ENCODE results near the gene HCK. TPM values are rescaled to one million over a fixed set of nuclear protein-coding genes. Genes with fewer than 3 reads are reported as not detected.

Gene HCK
- polyA plus RNA-seq, 4 donors: 10.1 to 34.0 (median 11.0) TPM

GRCh38 chr20:32110173-32110704 lies 58.2 kb downstream of the HCK start:
- H3K36me3 ChIP-seq (ENCODE audit: control insufficient read depth in 3 of 3, insufficient read depth in 2 of 3, low read depth in 1 of 3, low read length in 3 of 3): peaks cover 0 to 18% (median 0%) of the 10 kb centered on the region in 3 donors
- DNase-seq: no peak
- H3K9me3 ChIP-seq (ENCODE audit: control insufficient read depth in 2 of 2, insufficient read depth in 1 of 2, low read depth in 1 of 2, low read length in 1 of 2): no peaks in the 10 kb centered on the region
- no peak for FAIRE-seq
- peak overlapping the region; percentile 95 to 98 (median 97) for H3K27ac ChIP-seq (ENCODE audit: low read depth in 1 of 3, low read length in 2 of 3)
- no peaks in the 10 kb centered on the region for H3K27me3 ChIP-seq (ENCODE audit: control insufficient read depth in 3 of 3, insufficient read depth in 3 of 3, low read length in 3 of 3)
- peak overlapping the region; percentile 81 to 98 (median 91) for H3K4me3 ChIP-seq (ENCODE audit: low read depth in 1 of 3, low read length in 3 of 3)
- H3K4me1 ChIP-seq (ENCODE audit: control insufficient read depth in 3 of 3, insufficient read depth in 2 of 3, low read depth in 1 of 3, low read length in 2 of 3): peaks cover 5 to 23% (median 11%) of the 10 kb centered on the region in 3 donors
- 0 to 4% (median 2%) methylated on average over 8 of the region's 8 CpGs for WGBS, 3 donors

GRCh38 chr20:32110727-32111126 lies 58.7 kb downstream of the HCK start:
- 59 to 83% (median 68%) methylated on average over 3 of the region's 3 CpGs for WGBS, 3 donors

GRCh38 chr20:32111156-32111686 lies 59.2 kb downstream of the HCK start:
- peak overlapping the region in 2 of 3 donors; percentile 73 to 97 for H3K27ac ChIP-seq (ENCODE audit: low read depth in 1 of 3, low read length in 2 of 3)

More at GRCh38 chr20:32110727-32111126, 58.7 kb downstream of the HCK start:
- Histone ChIP-seq H3K27ac (ENCODE audit: low read depth in 1 of 3, low read length in 2 of 3) (peak overlapping the region in 2 of 3 donors; percentile 5 to 97), H3K4me1 (ENCODE audit: control insufficient read depth in 3 of 3, insufficient read depth in 2 of 3, low read depth in 1 of 3, low read length in 2 of 3) (peaks cover 5 to 23% (median 11%) of the 10 kb centered on the region in 3 donors), H3K9me3 (ENCODE audit: control insufficient read depth in 2 of 2, insufficient read depth in 1 of 2, low read depth in 1 of 2, low read length in 1 of 2) (no peaks in the 10 kb centered on the region), H3K36me3 (ENCODE audit: control insufficient read depth in 3 of 3, insufficient read depth in 2 of 3, low read depth in 1 of 3, low read length in 3 of 3) (peaks cover 0 to 20% (median 0%) of the 10 kb centered on the region in 3 donors), H3K27me3 (ENCODE audit: control insufficient read depth in 3 of 3, insufficient read depth in 3 of 3, low read length in 3 of 3) (no peaks in the 10 kb centered on the region), H3K4me3 (ENCODE audit: low read depth in 1 of 3, low read length in 3 of 3) (peak overlapping the region in 2 of 3 donors; percentile 91 to 98)
- DNase-seq (no peak), FAIRE-seq (no peak)

GRCh38 chr20:32111753-32112152 lies 59.7 kb downstream of the HCK start:
- peak overlapping the region in 2 of 3 donors; percentile 73 to 97 for H3K27ac ChIP-seq (ENCODE audit: low read depth in 1 of 3, low read length in 2 of 3)

More at GRCh38 chr20:32111156-32111686, 59.2 kb downstream of the HCK start:
- Histone ChIP-seq H3K4me1 (ENCODE audit: control insufficient read depth in 3 of 3, insufficient read depth in 2 of 3, low read depth in 1 of 3, low read length in 2 of 3) (peaks cover 5 to 23% (median 12%) of the 10 kb centered on the region in 3 donors), H3K4me3 (ENCODE audit: low read depth in 1 of 3, low read length in 3 of 3) (peak overlapping the region in 1 of 3 donors; percentile 98), H3K9me3 (ENCODE audit: control insufficient read depth in 2 of 2, insufficient read depth in 1 of 2, low read depth in 1 of 2, low read length in 1 of 2) (no peaks in the 10 kb centered on the region), H3K27me3 (ENCODE audit: control insufficient read depth in 3 of 3, insufficient read depth in 3 of 3, low read length in 3 of 3) (no peaks in the 10 kb centered on the region), H3K36me3 (ENCODE audit: control insufficient read depth in 3 of 3, insufficient read depth in 2 of 3, low read depth in 1 of 3, low read length in 3 of 3) (peaks cover 0 to 22% (median 0%) of the 10 kb centered on the region in 3 donors)
- DNase-seq (peak; percentile 28 to 32), FAIRE-seq (no peak)
- 35 to 57% (median 48%) methylated on average over 3 of the region's 3 CpGs for WGBS, 3 donors

GRCh38 chr20:32112841-32113240 lies 60.8 kb downstream of the HCK start:
- Histone ChIP-seq H3K36me3 (ENCODE audit: control insufficient read depth in 3 of 3, insufficient read depth in 2 of 3, low read depth in 1 of 3, low read length in 3 of 3) (peaks cover 0 to 22% (median 0%) of the 10 kb centered on the region in 3 donors), H3K27me3 (ENCODE audit: control insufficient read depth in 3 of 3, insufficient read depth in 3 of 3, low read length in 3 of 3) (no peaks in the 10 kb centered on the region), H3K4me3 (ENCODE audit: low read depth in 1 of 3, low read length in 3 of 3) (no peak overlapping the region), H3K4me1 (ENCODE audit: control insufficient read depth in 3 of 3, insufficient read depth in 2 of 3, low read depth in 1 of 3, low read length in 2 of 3) (peaks cover 5 to 23% (median 21%) of the 10 kb centered on the region in 3 donors), H3K27ac (ENCODE audit: low read depth in 1 of 3, low read length in 2 of 3) (peak overlapping the region; percentile 15 to 97 (median 76)), H3K9me3 (ENCODE audit: control insufficient read depth in 2 of 2, insufficient read depth in 1 of 2, low read depth in 1 of 2, low read length in 1 of 2) (no peaks in the 10 kb centered on the region)
- DNase-seq (peak; percentile 90 to 94), FAIRE-seq (no peak)
- 23 to 57% (median 38%) methylated on average over 5 of the region's 5 CpGs for WGBS, 3 donors

More at GRCh38 chr20:32111753-32112152, 59.7 kb downstream of the HCK start:
- Histone ChIP-seq H3K4me1 (ENCODE audit: control insufficient read depth in 3 of 3, insufficient read depth in 2 of 3, low read depth in 1 of 3, low read length in 2 of 3) (peaks cover 5 to 23% (median 16%) of the 10 kb centered on the region in 3 donors), H3K4me3 (ENCODE audit: low read depth in 1 of 3, low read length in 3 of 3) (no peak overlapping the region), H3K9me3 (ENCODE audit: control insufficient read depth in 2 of 2, insufficient read depth in 1 of 2, low read depth in 1 of 2, low read length in 1 of 2) (no peaks in the 10 kb centered on the region), H3K27me3 (ENCODE audit: control insufficient read depth in 3 of 3, insufficient read depth in 3 of 3, low read length in 3 of 3) (no peaks in the 10 kb centered on the region), H3K36me3 (ENCODE audit: control insufficient read depth in 3 of 3, insufficient read depth in 2 of 3, low read depth in 1 of 3, low read length in 3 of 3) (peaks cover 0 to 22% (median 0%) of the 10 kb centered on the region in 3 donors)
- 88 to 94% (median 89%) methylated on average over 3 of the region's 3 CpGs for WGBS, 3 donors
- DNase-seq (peak; percentile 17 to 50), FAIRE-seq (no peak)

GRCh38 chr20:32113591-32114260 lies 61.7 kb downstream of the HCK start:
- WGBS, 3 donors: 90 to 93% (median 93%) methylated on average over 2 of the region's 2 CpGs
- H3K4me3 ChIP-seq (ENCODE audit: low read depth in 1 of 3, low read length in 3 of 3): no peak overlapping the region
- FAIRE-seq (no peak), DNase-seq (no peak)
- no peaks in the 10 kb centered on the region for H3K27me3 ChIP-seq (ENCODE audit: control insufficient read depth in 3 of 3, insufficient read depth in 3 of 3, low read length in 3 of 3)
- peaks cover 0 to 25% (median 0%) of the 10 kb centered on the region in 3 donors for H3K36me3 ChIP-seq (ENCODE audit: control insufficient read depth in 3 of 3, insufficient read depth in 2 of 3, low read depth in 1 of 3, low read length in 3 of 3)
- H3K4me1 ChIP-seq (ENCODE audit: control insufficient read depth in 3 of 3, insufficient read depth in 2 of 3, low read depth in 1 of 3, low read length in 2 of 3): peaks cover 5 to 23% (median 21%) of the 10 kb centered on the region in 3 donors
- no peaks in the 10 kb centered on the region for H3K9me3 ChIP-seq (ENCODE audit: control insufficient read depth in 2 of 2, insufficient read depth in 1 of 2, low read depth in 1 of 2, low read length in 1 of 2)
- H3K27ac ChIP-seq (ENCODE audit: low read depth in 1 of 3, low read length in 2 of 3): peak overlapping the region in 1 of 3 donors; percentile 97

GRCh38 chr20:32114305-32114960 lies 62.4 kb downstream of the HCK start:
- Histone ChIP-seq H3K9me3 (ENCODE audit: control insufficient read depth in 2 of 2, insufficient read depth in 1 of 2, low read depth in 1 of 2, low read length in 1 of 2) (no peaks in the 10 kb centered on the region), H3K4me3 (ENCODE audit: low read depth in 1 of 3, low read length in 3 of 3) (no peak overlapping the region), H3K27ac (ENCODE audit: low read depth in 1 of 3, low read length in 2 of 3) (no peak overlapping the region), H3K36me3 (ENCODE audit: control insufficient read depth in 3 of 3, insufficient read depth in 2 of 3, low read depth in 1 of 3, low read length in 3 of 3) (peaks cover 0 to 27% (median 0%) of the 10 kb centered on the region in 3 donors), H3K27me3 (ENCODE audit: control insufficient read depth in 3 of 3, insufficient read depth in 3 of 3, low read length in 3 of 3) (no peaks in the 10 kb centered on the region), H3K4me1 (ENCODE audit: control insufficient read depth in 3 of 3, insufficient read depth in 2 of 3, low read depth in 1 of 3, low read length in 2 of 3) (peaks cover 5 to 23% (median 21%) of the 10 kb centered on the region in 3 donors)
- FAIRE-seq (no peak), DNase-seq (no peak)
- 87 to 93% (median 88%) methylated on average over 8 of the region's 8 CpGs for WGBS, 3 donors

- H3K27me3 ChIP-seq (ENCODE audit: control insufficient read depth in 3 of 3, insufficient read depth in 3 of 3, low read length in 3 of 3): no peaks in the 10 kb centered on the region
- no peak for DNase-seq
- no peak overlapping the region for H3K27ac ChIP-seq (ENCODE audit: low read depth in 1 of 3, low read length in 2 of 3)
- 49 to 55% (median 53%) methylated on average over 5 of the region's 5 CpGs for WGBS, 3 donors
- no peaks in the 10 kb centered on the region for H3K9me3 ChIP-seq (ENCODE audit: control insufficient read depth in 2 of 2, insufficient read depth in 1 of 2, low read depth in 1 of 2, low read length in 1 of 2)
- peaks cover 0 to 27% (median 0%) of the 10 kb centered on the region in 3 donors for H3K36me3 ChIP-seq (ENCODE audit: control insufficient read depth in 3 of 3, insufficient read depth in 2 of 3, low read depth in 1 of 3, low read length in 3 of 3)
- peaks cover 4 to 23% (median 21%) of the 10 kb centered on the region in 3 donors for H3K4me1 ChIP-seq (ENCODE audit: control insufficient read depth in 3 of 3, insufficient read depth in 2 of 3, low read depth in 1 of 3, low read length in 2 of 3)
- no peak overlapping the region for H3K4me3 ChIP-seq (ENCODE audit: low read depth in 1 of 3, low read length in 3 of 3)
- FAIRE-seq: no peak
These were observed 63.2 kb downstream of the HCK start for GRCh38 chr20:32115211-32115767.
